TTC549 (cell line): Measurements from ENCODE around the gene DUSP8.

Source experiments
- FAIRE-seq: peaks from 2 replicates; lab custom pipeline; 2012; peaks lifted over from hg19 to GRCh38; lab: Jason Lieb, UNC

DUSP8 gene

DNA sequence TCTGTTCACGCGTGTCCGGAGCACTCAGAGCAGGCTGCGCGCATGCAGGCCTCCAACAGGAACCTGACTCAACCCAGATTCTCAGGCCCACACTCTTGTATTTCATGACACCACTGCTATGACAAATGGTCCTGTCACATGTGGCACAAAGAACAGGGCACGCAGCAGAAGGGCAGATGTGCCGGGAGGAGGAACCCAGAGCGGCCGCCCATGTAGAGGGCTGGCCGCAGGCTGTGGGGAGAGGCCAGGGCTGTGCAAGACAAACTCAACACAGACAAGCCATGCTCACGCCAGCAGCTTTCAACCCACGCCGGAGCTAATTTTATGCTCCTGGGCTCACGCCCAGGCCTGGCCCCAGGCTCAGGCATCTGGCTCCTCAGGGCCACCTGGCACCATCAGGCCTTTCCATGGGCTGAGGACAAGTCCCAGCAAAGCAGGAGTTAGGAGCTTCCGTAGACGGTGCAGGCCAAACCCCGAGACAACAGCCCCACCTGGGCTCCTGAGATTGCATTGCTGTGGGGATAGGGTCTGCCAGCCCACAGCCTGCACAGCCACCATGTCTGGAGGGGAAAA is 40.0 kb downstream of the DUSP8 start:
- FAIRE-seq = no peak

DNA sequence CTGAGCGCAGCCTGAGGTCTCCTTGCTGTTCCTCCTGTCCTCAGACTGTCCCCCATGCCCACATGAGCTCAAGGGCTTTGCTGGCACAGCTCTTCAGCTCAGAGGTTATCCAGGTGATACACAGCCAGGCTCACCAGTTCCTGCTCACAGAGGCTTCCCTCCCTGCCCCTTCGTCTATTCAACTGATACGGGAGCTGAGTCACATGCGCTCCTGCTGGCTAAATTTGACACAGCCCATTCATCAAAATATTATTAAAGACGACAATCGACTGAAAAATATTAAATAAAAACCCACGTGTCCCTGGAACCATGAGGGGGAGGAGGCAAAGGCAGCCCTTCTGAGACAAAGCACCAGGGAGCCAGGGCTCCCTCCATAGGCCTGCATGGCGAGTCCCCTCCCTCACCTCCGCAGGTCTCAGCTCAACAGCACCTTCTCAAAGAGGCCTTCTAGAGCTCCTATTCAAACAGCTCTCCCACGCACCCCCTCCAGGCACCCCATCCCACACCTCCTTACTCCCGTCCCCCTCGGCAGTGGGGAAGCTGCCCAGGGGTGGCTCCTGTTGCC is 40.5 kb downstream of the DUSP8 start:
- FAIRE-seq = no peak

DNA sequence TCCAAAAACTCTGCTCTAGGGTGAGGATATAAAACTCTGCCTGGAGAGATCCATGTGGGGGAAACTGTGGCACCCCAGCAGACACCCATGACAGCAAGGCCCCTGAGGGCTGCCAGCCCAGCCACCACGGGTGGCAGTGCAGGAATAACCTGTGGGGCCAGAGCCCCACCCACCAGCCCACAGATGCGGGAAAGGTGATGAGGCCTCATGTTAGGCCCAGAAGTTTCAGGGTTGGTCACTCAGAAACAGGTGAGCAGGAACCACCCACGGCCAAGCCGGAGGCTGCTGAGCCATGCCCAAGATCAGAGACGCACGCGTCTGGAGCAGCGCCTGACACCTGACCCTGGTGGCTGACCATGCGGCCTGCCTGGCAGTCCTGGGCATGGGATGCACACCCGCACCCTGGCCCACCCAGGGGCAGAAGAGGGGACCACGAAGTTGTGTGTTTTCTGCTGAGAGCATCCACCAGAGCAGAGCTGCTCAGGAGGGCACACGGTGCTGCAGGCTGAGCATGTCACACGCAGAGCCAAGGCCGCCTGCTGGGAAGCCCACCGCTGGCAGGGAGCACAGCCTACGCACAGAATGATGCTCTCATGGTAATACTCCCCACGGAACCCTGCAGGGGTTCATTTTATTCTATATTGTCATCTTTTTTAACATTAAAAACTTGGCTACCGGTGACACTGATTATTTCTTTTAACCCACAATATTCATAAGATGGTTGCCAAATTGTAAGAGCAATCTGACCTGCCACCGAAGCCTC is 41.2 kb downstream of the DUSP8 start:
- FAIRE-seq = no peak

DNA sequence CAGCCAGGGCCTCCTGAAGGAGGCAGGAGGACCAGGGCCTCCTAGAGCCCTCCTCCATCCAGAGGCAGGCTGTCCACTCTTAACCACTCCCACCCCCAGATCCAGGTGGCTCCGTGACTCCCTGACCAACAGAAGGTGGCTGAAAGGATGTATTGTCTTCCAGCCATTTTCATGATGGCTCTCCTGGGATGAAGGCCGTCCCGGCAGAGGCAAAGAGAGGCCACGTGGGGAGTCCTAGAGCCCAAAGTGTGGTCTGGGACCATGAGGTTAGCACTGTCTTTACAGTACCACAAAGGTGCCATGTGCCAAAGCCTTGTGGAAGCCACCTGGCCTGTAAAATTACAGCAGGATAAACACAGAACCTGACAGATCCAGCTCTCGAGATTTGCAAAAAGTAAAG is 42.3 kb downstream of the DUSP8 start:
- no peak for FAIRE-seq

DNA sequence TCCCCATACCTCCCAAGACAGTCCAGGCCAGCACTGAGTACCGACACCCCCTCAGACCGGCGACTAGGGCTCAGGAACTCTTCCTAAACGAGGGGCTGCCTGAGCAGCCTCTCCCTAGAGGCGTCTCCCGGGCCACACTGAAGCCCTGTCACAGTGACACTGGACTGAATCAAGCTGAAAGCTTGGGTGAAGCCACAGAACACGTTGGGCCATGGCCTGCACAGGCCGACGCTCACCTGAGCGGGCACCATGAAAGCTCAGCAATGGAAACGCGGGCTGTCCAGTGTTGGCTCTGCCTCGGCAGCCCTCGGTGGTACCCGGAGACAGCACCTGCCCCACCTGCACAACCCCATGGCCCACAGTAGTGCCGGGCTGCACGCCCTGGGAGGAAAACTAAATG is 42.8 kb downstream of the DUSP8 start:
- FAIRE-seq = no peak

DNA sequence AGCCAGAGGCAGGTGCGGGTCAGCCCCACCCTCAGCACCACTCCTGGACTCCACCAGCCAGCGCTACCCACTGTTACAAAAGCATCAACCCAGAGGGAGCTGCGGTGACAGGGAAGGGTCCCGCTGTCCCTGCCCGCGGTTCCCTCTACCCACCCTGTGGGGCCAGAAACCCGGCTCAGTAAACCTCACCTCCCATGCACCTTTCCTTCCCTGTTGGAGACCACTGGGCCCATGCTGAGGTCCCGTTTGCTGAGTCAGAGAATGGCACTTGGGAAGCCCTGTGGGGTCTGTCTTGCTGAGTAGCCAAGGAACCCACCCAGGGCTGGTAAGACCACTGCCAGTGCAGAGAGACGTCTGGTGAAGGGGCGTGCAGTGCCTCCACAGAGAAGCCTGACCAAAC is 43.4 kb downstream of the DUSP8 start:
- no peak for FAIRE-seq

DNA sequence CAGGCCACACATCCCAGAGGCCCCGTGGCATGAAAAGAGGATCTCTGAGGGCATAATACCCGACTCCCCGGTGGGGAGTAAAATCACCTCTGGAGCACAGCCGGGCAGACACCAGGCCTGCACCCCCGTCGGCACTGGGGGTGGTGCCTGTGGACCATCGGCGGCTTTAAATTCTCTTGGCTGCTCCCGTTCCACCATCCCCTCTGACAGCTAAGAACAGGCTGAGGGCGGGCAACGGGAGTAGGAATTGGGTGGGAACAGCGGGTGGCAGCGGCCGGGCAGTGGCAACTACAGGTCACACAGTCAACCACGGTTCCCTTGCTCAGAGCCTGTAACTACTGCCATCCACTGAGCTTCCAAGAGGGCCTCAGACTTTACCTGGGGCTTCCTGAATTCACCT is 45.3 kb downstream of the DUSP8 start:
- FAIRE-seq = no peak

DNA sequence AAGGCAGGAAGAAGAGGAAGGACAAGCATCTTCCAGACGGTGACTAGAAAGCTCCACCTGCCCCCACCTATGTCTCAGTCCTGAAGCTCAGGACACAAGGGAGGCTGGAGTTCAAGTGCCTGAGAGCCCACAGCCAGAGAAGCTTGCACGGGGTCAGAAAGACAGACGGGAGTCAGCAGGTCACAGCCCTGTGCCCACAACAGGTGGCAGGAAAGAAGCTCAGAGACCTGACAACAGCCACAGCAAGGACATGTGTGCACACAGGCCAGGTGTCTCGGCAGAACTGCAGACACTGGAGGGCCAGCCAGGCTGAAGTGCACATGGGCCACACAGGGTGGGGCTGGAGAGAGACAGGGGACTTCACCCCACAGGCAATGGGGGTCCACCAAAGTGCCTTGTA is 48.3 kb downstream of the DUSP8 start:
- FAIRE-seq = no peak

DNA sequence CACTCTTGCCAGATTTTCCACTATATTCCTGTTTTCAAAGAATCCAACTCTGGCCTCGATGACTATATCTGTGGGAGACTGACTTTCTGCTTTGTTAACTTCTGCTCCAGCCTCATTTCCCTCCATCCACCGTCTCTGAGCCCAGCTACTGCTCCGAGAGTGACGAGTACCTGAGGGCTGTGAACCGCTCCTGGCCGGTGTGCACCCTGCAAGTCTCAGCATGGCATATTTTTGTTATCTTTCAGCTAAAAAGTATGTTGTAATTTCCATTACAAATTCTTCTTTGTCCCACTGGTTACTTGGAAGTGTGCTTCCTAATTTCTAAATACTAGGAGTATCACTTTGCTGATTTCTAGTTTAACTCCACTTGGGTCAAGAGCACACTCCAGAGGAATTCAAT is 49.0 kb downstream of the DUSP8 start:
- FAIRE-seq = no peak

DNA sequence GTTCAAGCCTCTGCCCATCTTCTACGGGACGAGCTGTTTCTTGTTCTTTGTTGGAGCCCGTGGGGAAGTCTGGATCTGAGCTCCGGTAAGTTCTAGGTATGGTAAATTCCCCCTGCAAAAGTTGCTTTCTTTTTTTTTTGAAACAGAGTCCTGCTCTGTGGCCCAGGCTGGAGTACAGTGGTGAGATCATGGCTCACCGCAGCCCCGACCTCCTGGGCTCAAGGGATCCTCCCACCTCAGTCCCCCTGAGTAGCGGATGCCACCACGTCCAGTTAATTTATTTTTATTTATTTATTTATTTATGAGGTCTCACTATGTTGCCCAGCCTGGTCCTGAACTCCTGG is 50.0 kb downstream of the DUSP8 start:
- FAIRE-seq = no peak

DNA sequence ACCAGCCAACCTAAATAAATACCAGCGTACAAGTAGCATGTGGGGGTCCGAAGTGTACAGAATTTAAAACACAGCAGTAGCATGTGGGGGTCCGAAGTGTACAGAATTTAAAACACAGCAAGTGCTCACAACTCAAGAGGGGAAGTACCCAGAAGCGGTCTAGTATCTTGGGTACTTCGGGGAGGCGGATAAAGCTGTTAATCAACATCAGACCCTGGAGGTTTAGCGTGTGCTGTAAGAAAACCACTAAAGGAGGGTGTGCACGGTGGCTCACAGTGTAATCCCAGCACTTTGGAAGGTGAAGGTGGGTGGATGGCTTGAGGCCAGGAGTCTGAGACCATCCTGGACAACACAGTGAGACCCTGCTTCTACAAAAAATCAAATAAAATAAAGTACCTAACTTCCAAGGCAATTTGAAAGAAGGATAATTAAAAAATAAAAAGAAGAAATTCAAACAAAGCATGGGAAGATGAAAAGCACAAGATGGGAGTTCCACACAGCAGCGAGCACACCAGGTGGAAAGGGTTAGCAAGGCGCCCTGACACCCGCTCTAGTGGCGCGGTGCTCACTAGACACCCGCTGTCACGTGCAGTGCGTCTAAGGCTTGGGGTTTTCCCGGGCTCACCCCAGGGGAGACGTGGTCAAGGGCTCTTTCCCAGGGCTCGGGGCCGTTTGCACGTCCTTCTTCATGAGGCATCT is 50.5 kb downstream of the DUSP8 start:
- FAIRE-seq = no peak

DNA sequence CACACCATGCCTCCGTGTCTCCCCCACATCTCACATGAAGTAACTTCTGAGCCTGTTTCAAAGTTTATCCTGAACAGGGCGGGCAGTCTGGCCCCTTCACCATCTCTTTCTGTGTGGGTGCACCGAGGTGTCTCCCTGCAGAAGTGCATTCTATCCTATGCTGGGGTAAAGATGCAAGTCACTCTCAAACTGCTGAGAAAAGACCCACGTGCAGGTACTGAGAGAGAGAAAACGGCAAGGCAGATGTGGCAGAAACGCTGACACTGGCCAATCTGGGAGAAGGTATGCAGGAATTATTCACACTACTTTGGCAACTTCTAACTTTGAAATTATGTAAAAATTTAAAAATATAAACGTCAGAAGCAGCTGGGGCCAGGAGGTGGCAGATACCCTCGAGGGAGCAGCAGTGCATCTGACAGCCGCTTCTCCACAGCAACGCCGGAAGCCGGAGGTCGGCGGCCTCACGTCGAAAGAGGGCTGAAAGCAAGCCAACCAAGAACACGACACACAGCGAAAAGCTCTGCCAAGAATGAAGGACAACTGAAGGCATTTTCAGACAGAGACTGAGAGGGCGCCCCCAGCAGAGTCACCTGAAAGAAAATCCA is 51.3 kb downstream of the DUSP8 start:
- FAIRE-seq = no peak

DNA sequence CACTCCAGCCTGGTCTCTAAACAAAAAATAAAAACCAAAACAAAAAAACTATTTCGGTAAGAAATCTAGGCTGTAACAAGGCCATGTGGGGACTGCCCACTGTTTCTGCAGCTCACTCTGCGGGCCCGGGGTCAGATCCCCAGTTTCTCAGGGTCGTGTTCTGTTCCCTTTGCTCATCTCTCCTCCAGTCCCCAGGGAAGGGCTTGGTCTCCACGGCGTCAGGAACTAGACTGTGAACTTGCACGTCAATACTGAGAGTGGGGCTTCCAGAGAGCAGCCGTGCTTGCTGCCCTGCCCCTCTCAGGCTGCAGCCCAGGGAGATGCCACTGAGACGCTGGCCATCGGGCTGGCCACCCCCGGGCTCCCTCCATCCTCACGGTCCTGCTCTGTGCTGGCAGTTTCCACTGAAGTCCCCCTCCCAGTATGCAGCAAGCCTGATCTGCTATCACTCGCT is 51.8 kb downstream of the DUSP8 start:
- FAIRE-seq = no peak

DNA sequence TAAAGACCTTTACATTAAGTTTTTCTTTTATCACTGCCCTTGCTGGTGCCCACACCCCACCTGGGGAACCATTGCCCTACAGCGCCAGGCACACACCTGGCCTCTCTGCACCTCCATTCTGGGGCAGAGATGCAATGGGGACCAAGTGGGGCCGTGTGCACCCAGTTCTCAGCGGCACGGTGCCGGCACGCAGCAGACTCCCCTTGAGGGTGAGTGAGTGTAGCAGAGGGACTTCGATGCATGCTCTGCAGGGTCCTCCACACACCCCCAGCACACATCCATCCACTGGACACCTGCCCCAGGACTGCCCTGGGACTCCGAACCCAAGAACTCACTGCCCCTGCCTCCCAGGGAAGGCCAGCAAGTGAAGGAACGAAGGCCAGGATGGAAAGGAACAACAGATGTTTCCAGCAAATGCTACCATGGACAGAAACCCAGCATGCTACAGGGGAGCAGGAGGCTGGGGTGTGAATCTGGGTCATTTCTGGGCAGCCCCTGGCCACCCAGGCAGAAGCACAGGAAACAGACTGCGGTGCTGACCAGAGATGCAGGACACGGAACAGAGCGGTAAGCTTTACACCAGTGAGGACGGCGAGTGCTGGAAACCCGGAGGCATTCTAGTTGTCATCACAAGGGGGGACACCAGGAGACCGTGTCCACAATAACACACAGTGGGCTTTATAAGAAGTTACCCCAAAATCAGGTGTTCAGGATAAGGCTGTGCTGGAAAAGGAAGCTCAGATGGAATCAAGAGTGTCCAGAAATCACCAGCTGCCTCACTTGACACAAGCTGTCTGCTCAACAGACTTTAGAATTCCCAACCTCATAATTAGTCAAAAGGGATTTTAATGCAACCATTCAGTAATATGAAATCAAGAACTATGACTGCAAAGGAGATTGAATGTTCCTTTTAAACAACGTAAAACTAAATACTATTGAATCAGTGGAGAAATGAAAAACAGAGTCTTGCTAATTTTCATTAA is 52.8 kb downstream of the DUSP8 start:
- no peak for FAIRE-seq

DNA sequence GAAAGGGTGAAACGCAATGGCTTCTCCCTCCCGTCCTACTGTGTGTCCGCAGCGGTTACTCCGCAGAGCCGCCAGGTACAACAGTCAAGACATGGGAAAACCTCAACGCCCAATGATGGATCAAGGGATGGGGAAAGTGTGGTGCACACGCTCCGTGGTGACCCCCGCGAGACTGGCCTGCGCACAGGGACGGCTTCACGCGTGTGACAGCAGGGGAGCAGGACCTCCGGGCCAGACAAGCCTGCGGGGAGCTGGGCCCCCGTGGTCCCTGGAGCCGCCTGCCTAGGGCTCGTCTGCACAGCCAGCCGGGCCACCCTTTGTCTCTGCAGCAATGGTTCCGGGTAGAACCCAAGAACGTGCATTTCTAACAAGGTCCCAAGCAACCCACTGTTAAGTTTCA is 53.8 kb downstream of the DUSP8 start:
- no peak for FAIRE-seq

DNA sequence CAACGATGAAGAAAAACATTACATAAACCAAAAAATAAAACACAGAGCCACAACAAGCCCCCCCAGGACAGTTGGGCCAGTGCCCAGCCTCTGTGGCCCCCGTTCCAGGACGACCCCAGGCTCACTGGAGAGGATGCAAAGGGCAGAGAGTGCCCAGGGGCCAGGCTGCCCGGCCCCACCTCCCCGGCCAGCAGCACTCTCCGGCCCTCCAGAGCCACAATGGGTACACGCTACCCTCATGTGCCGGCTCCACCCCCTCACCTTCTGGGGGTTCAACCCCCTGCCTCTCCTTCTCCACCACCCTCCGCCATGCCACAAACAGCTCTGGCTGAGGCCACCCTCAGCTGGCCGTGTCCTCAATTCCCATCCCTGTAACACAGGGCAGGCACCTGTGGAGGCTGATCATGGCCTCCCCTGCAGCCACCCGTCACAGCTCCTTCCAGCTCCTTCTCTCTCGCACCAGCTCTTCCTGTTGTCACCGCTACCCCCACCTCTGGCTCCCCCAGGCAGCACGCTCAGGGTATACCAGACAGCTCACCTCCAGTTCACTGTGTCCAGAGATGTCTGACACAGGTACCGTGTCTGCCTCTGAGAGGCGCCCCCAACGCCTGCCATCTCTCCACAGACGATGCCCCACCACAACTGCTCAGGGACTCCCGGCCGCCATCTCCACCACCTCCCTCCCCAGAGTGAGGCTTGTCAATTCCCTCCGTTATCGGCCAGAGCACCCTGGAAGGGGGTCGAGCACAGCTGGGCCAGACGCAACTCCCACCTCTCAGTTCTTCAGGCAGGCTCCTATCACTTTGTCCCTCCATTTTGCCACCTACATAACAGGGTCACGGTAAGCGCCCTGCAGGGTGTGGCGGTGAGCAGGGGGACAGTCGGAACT is 54.7 kb downstream of the DUSP8 start:
- FAIRE-seq = no peak

DNA sequence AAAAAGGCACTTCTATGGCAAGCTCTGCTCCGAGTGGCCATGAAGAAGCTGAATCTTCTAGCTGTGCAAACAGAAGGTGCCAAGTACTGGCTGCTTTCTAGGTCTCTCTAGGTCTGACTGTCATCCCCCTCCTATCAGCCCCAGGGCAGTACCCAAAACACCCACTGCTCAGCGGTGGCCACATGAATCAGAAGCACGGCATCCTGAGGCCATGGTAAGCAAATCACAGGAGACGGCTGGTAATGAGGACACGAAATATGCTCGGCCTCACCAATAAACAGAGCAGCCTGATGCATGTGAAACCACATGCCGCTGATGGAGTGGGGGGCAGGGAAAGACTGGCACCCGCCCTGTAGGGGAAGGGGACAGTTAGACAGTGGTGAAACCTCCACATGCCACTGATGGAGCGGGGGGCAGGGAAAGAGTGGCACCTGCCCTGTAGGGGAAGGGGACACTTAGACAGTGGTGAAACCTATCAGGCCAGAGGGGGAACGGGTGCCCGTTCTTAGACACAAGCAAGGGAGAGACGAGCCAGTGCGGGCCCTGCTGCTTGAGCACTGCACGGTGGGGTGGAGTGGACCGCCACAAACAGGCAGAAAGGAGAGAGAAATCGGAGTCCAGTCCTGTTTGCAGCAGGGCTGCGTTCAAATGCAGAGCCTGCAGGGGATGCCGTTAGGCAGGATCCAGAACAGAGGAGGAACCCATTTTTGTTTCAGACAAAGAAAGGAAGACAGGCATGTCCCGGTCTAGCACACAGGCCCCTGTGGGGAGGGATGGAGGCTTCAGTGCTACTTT is 55.6 kb downstream of the DUSP8 start:
- FAIRE-seq = no peak

DNA sequence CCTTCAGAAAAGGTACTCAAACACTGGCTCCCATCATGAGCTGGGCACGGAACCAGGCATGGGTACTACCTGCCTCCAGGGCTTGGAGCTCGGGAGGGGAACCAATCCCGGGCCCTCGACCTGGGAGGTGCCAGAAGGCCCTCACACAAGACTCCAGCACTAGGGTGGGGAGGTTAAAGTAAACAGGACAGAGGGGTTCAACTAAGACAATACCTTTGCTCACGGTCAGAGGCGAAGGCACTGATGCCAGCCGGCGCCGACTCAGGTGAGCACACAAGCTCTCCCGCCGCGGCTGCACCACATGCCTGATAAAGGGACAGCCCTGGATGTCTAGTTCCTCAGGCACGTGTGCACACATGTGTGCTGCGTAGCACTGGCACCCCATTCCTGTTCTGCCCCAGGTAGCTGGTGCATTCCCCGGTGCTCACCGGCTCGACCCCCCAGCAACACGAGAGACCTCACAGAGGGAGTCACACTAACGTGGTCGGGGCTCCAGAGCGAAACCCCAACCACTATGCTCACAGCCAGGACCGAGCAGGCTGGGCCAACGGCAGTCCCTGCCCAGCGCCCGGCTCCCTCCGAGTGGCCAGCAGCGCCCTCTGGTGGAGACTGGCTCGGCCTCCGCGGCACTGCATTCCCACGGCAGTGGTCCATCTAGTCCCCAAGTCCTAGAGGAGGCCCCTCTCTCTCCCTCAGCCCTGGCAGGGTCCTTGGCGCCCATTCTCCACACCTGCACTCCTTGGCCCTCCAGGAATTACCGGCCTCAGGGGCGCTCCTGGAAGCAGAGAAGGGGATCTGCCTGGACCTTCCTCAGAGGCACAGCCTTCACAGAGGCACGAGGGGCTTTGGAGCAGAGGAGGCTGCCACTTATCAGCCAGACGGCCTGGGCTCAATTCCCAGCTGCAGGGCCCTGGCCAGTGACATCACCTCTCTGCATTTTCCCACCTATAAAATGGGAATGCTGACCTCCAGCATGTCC is 56.7 kb downstream of the DUSP8 start:
- no peak for FAIRE-seq
